Measurements from ENCODE around the gene UCP2.
"Not testable (repeated sequence)": the region's sequence is repeated elsewhere in the genome, so short reads cannot be mapped to it uniquely, and the experiment has no call there.

UCP2 gene

GRCh38 chr11:73944085-73944484 is 38.6 kb downstream of the UCP2 start:
- DNase-seq (ENCODE audit: low spot score), result no peak

GRCh38 chr11:73942010-73942409 is 40.6 kb downstream of the UCP2 start:
- DNase-seq (ENCODE audit: low spot score), result no peak

- DNase-seq (ENCODE audit: low spot score), result no peak
These were observed 41.7 kb downstream of the UCP2 start for GRCh38 chr11:73940801-73941570.

- DNase-seq (ENCODE audit: low spot score), result no peak
These were observed 43.5 kb downstream of the UCP2 start for GRCh38 chr11:73939096-73939495.

GRCh38 chr11:73936047-73936446 is 46.6 kb downstream of the UCP2 start:
- DNase-seq (ENCODE audit: low spot score), result not testable (repeated sequence)

GRCh38 chr11:73932781-73933180 is 49.9 kb downstream of the UCP2 start:
- no peak for DNase-seq (ENCODE audit: low spot score)

- DNase-seq (ENCODE audit: low spot score), result no peak
These were observed 50.7 kb downstream of the UCP2 start for GRCh38 chr11:73931951-73932350.

- DNase-seq (ENCODE audit: low spot score), result peak; percentile 88
These were observed 51.5 kb downstream of the UCP2 start for GRCh38 chr11:73931039-73931645.

GRCh38 chr11:73929388-73929787 is 53.3 kb downstream of the UCP2 start:
- no peak for DNase-seq (ENCODE audit: low spot score)
